ENCODE data around the gene CHRNA1. TPM values are rescaled to one million over a fixed set of nuclear protein-coding genes. Genes with fewer than 3 reads are reported as not detected.

The CHRNA1 gene
- total RNA-seq, 1 donor from 2014 or later: 3.7 TPM

- H3K27me3 Mint-ChIP-seq (ENCODE audit: low read depth, unreplicated experiment): no peaks in the 10 kb centered on the region
- DNase-seq (ENCODE audit: low read depth) (no peak), FAIRE-seq (no peak)
- H3K4me3 Mint-ChIP-seq (ENCODE audit: unreplicated experiment): no peak overlapping the region
- no peaks in the 10 kb centered on the region for H3K79me2 ChIP-seq (ENCODE audit: insufficient read depth, low read length)
- H3K36me3 Mint-ChIP-seq (ENCODE audit: low read depth, unreplicated experiment): no peaks in the 10 kb centered on the region
- no peak overlapping the region for H3K4me2 ChIP-seq (ENCODE audit: low read length)
- no peak overlapping the region for H3K27ac Mint-ChIP-seq (ENCODE audit: unreplicated experiment)
- no peaks in the 10 kb centered on the region for H3K36me3 ChIP-seq (ENCODE audit: insufficient read depth, low read length)
- no peak overlapping the region for H2AFZ ChIP-seq (ENCODE audit: low read depth, low read length)
- peaks cover 11% of the 10 kb centered on the region for H3K4me1 ChIP-seq (ENCODE audit: insufficient read depth, low read length)
- no peaks in the 10 kb centered on the region for H3K27me3 ChIP-seq (ENCODE audit: insufficient read depth, low read length)
- no peaks in the 10 kb centered on the region for H3K9me3 ChIP-seq (ENCODE audit: insufficient read depth, low read depth, low read length)
- no peaks in the 10 kb centered on the region for H4K20me1 ChIP-seq (ENCODE audit: insufficient read depth, low read length)
- H3K27ac ChIP-seq (ENCODE audit: low read depth, low read length): no peak overlapping the region
- TF ChIP-seq CTCF (IDR thresholded peaks at IDR 0.05; ENCODE audit: insufficient read depth, low read depth, low read length): no peak
- TF ChIP-seq EZH2 (IDR thresholded peaks at IDR 0.05; ENCODE audit: insufficient read depth, low read length): no peak
- no peaks in the 10 kb centered on the region for H3K9me3 Mint-ChIP-seq (ENCODE audit: unreplicated experiment)
- no peak overlapping the region for H3K9ac ChIP-seq (ENCODE audit: low read length)
- peaks cover 39% of the 10 kb centered on the region for H3K4me1 Mint-ChIP-seq (ENCODE audit: low read depth, unreplicated experiment)
- no peak overlapping the region for H3K4me3 ChIP-seq (ENCODE audit: insufficient read depth, low read depth, low read length)
Observed at GRCh38 chr2:174766271-174766670, 2.0 kb upstream of the CHRNA1 start.

- no peak overlapping the region for H3K4me2 ChIP-seq (ENCODE audit: low read length)
- no peaks in the 10 kb centered on the region for H3K27me3 Mint-ChIP-seq (ENCODE audit: low read depth, unreplicated experiment)
- peak overlapping the region; percentile 83 for H3K27ac Mint-ChIP-seq (ENCODE audit: unreplicated experiment)
Observed at GRCh38 chr2:174765576-174765975, 1.3 kb upstream of the CHRNA1 start.

More at GRCh38 chr2:174765576-174765975, 1.3 kb upstream of the CHRNA1 start:
- Histone ChIP-seq H3K79me2 (ENCODE audit: insufficient read depth, low read length) (no peaks in the 10 kb centered on the region), H3K9ac (ENCODE audit: low read length) (no peak overlapping the region), H4K20me1 (ENCODE audit: insufficient read depth, low read length) (no peaks in the 10 kb centered on the region), H3K27ac (ENCODE audit: low read depth, low read length) (no peak overlapping the region), H2AFZ (ENCODE audit: low read depth, low read length) (no peak overlapping the region), H3K9me3 (ENCODE audit: insufficient read depth, low read depth, low read length) (no peaks in the 10 kb centered on the region), H3K27me3 (ENCODE audit: insufficient read depth, low read length) (no peaks in the 10 kb centered on the region), H3K36me3 (ENCODE audit: insufficient read depth, low read length) (no peaks in the 10 kb centered on the region), H3K4me1 (ENCODE audit: insufficient read depth, low read length) (peaks cover 11% of the 10 kb centered on the region), H3K4me3 (ENCODE audit: insufficient read depth, low read depth, low read length) (no peak overlapping the region)
- Mint-ChIP-seq H3K4me3 (ENCODE audit: unreplicated experiment) (no peak overlapping the region), H3K36me3 (ENCODE audit: low read depth, unreplicated experiment) (no peaks in the 10 kb centered on the region), H3K4me1 (ENCODE audit: low read depth, unreplicated experiment) (peaks cover 42% of the 10 kb centered on the region), H3K9me3 (ENCODE audit: unreplicated experiment) (no peaks in the 10 kb centered on the region)
- no peak for TF ChIP-seq CTCF (IDR thresholded peaks at IDR 0.05; ENCODE audit: insufficient read depth, low read depth, low read length)
- TF ChIP-seq EZH2 (IDR thresholded peaks at IDR 0.05; ENCODE audit: insufficient read depth, low read length): no peak
- no peak for DNase-seq (ENCODE audit: low read depth)
- FAIRE-seq: no peak
